ENCODE measurements around the gene TIGD3. TPM values are rescaled to one million over a fixed set of nuclear protein-coding genes. Genes with fewer than 3 reads are reported as not detected.

Gene TIGD3
- 0.11 and 0.83 TPM in 2 replicates for total RNA-seq (2014; rRNA removed; shearing (Covaris generic); ENCODE audit: low replicate concordance)

GRCh38 chr11:65354265-65355012 is at the start of gene TIGD3:
Gene TIGD3, plus strand, starts transcription at chr11:65354751. Its CDS starts 1,058 bp downstream, at chr11:65355809.
- peaks cover 8% of the 10 kb centered on the region; the same call in 1 of the 2 replicates for H3K36me3 ChIP-seq (ENCODE audit: insufficient read depth, low read length)
- H4K20me1 ChIP-seq (ENCODE audit: insufficient read depth, low read depth, low read length) = no peaks in the 10 kb centered on the region
- no peak within 1 kb of the TSS for H3K27ac ChIP-seq (ENCODE audit: low read length)
- peak; percentile 99 for DNase-seq
- no peaks in the 10 kb centered on the region for H3K79me2 ChIP-seq (ENCODE audit: low read length)
- H3K4me3 ChIP-seq (ENCODE audit: low read length) = peak within 1 kb of the TSS; percentile 80
- no peaks in the 10 kb centered on the region for H3K27me3 ChIP-seq (ENCODE audit: low read length)
- peaks cover 14% of the 10 kb centered on the region for H3K4me1 ChIP-seq (ENCODE audit: low read length)
- H3K9me3 ChIP-seq (ENCODE audit: low read length) = no peaks in the 10 kb centered on the region
- H3K4me2 ChIP-seq (ENCODE audit: low read depth, low read length, poor library complexity, severe bottlenecking) = peak within 1 kb of the TSS; percentile 76
- H3K9me2 ChIP-seq (replicated peaks; ENCODE audit: insufficient read depth, low read length) = no peaks in the 10 kb centered on the region
- H2AFZ ChIP-seq (ENCODE audit: low read length) = peak within 1 kb of the TSS; percentile 86
- H3K9ac ChIP-seq (ENCODE audit: low read length) = peak within 1 kb of the TSS; percentile 71

- H3K4me3 ChIP-seq (ENCODE audit: low read length) = no peak overlapping the region
- H3K9ac ChIP-seq (ENCODE audit: low read length) = no peak overlapping the region
- H3K9me3 ChIP-seq (ENCODE audit: low read length) = no peaks in the 10 kb centered on the region
- H3K27ac ChIP-seq (ENCODE audit: low read length) = no peak overlapping the region
- no peak overlapping the region for H2AFZ ChIP-seq (ENCODE audit: low read length)
- no peaks in the 10 kb centered on the region for H4K20me1 ChIP-seq (ENCODE audit: insufficient read depth, low read depth, low read length)
- no peaks in the 10 kb centered on the region; the same call in 1 of the 2 replicates for H3K36me3 ChIP-seq (ENCODE audit: insufficient read depth, low read length)
- H3K27me3 ChIP-seq (ENCODE audit: low read length) = no peaks in the 10 kb centered on the region
- H3K79me2 ChIP-seq (ENCODE audit: low read length) = no peaks in the 10 kb centered on the region
- no peaks in the 10 kb centered on the region for H3K4me1 ChIP-seq (ENCODE audit: low read length)
- H3K4me2 ChIP-seq (ENCODE audit: low read depth, low read length, poor library complexity, severe bottlenecking) = no peak overlapping the region
- no peak for DNase-seq
- H3K9me2 ChIP-seq (replicated peaks; ENCODE audit: insufficient read depth, low read length) = no peaks in the 10 kb centered on the region
These were observed 48.9 kb upstream of the TIGD3 start for GRCh38 chr11:65305501-65306268.

- H3K9me2 ChIP-seq (replicated peaks; ENCODE audit: insufficient read depth, low read length) = no peaks in the 10 kb centered on the region
- DNase-seq = no peak
- no peaks in the 10 kb centered on the region; the same call in 1 of the 2 replicates for H3K36me3 ChIP-seq (ENCODE audit: insufficient read depth, low read length)
- no peak overlapping the region for H3K27ac ChIP-seq (ENCODE audit: low read length)
- no peaks in the 10 kb centered on the region for H3K9me3 ChIP-seq (ENCODE audit: low read length)
- no peak overlapping the region for H2AFZ ChIP-seq (ENCODE audit: low read length)
- H3K4me2 ChIP-seq (ENCODE audit: low read depth, low read length, poor library complexity, severe bottlenecking) = no peak overlapping the region
- H3K27me3 ChIP-seq (ENCODE audit: low read length) = no peaks in the 10 kb centered on the region
- H4K20me1 ChIP-seq (ENCODE audit: insufficient read depth, low read depth, low read length) = peaks cover 3% of the 10 kb centered on the region; the same call in 1 of the 2 replicates
- H3K4me1 ChIP-seq (ENCODE audit: low read length) = peaks cover 6% of the 10 kb centered on the region; the same call in 1 of the 2 replicates
- no peak overlapping the region for H3K9ac ChIP-seq (ENCODE audit: low read length)
- H3K4me3 ChIP-seq (ENCODE audit: low read length) = no peak overlapping the region
- no peaks in the 10 kb centered on the region for H3K79me2 ChIP-seq (ENCODE audit: low read length)
These were observed 47.0 kb upstream of the TIGD3 start for GRCh38 chr11:65307298-65308229.

GRCh38 chr11:65308281-65308891 is 46.2 kb upstream of the TIGD3 start:
- peaks cover 12% of the 10 kb centered on the region for H3K4me1 ChIP-seq (ENCODE audit: low read length)
- no peaks in the 10 kb centered on the region for H3K9me2 ChIP-seq (replicated peaks; ENCODE audit: insufficient read depth, low read length)
- H4K20me1 ChIP-seq (ENCODE audit: insufficient read depth, low read depth, low read length) = peaks cover 3% of the 10 kb centered on the region; the same call in 1 of the 2 replicates
- H3K36me3 ChIP-seq (ENCODE audit: insufficient read depth, low read length) = no peaks in the 10 kb centered on the region
- no peaks in the 10 kb centered on the region for H3K27me3 ChIP-seq (ENCODE audit: low read length)
- no peaks in the 10 kb centered on the region for H3K79me2 ChIP-seq (ENCODE audit: low read length)
- DNase-seq = no peak
- H3K4me3 ChIP-seq (ENCODE audit: low read length) = no peak overlapping the region
- H3K4me2 ChIP-seq (ENCODE audit: low read depth, low read length, poor library complexity, severe bottlenecking) = no peak overlapping the region
- no peak overlapping the region for H3K27ac ChIP-seq (ENCODE audit: low read length)
- H3K9ac ChIP-seq (ENCODE audit: low read length) = no peak overlapping the region
- H2AFZ ChIP-seq (ENCODE audit: low read length) = no peak overlapping the region
- H3K9me3 ChIP-seq (ENCODE audit: low read length) = no peaks in the 10 kb centered on the region

- Histone ChIP-seq H3K27me3 (ENCODE audit: low read length) (no peaks in the 10 kb centered on the region), H3K9me2 (replicated peaks; ENCODE audit: insufficient read depth, low read length) (no peaks in the 10 kb centered on the region), H3K79me2 (ENCODE audit: low read length) (no peaks in the 10 kb centered on the region), H3K4me3 (ENCODE audit: low read length) (no peak overlapping the region), H4K20me1 (ENCODE audit: insufficient read depth, low read depth, low read length) (peaks cover 3% of the 10 kb centered on the region; the same call in 1 of the 2 replicates), H2AFZ (ENCODE audit: low read length) (no peak overlapping the region), H3K4me1 (ENCODE audit: low read length) (peaks cover 13% of the 10 kb centered on the region), H3K9ac (ENCODE audit: low read length) (no peak overlapping the region), H3K36me3 (ENCODE audit: insufficient read depth, low read length) (no peaks in the 10 kb centered on the region), H3K27ac (ENCODE audit: low read length) (no peak overlapping the region), H3K4me2 (ENCODE audit: low read depth, low read length, poor library complexity, severe bottlenecking) (no peak overlapping the region), H3K9me3 (ENCODE audit: low read length) (no peaks in the 10 kb centered on the region)
- DNase-seq = no peak
These were observed 45.5 kb upstream of the TIGD3 start for GRCh38 chr11:65309006-65309405.

- Histone ChIP-seq H3K4me2 (ENCODE audit: low read depth, low read length, poor library complexity, severe bottlenecking) (no peak overlapping the region), H3K9ac (ENCODE audit: low read length) (no peak overlapping the region), H3K4me3 (ENCODE audit: low read length) (no peak overlapping the region)
These were observed 44.3 kb upstream of the TIGD3 start for GRCh38 chr11:65310215-65310614.

GRCh38 chr11:65310736-65311135 is 43.8 kb upstream of the TIGD3 start:
- Histone ChIP-seq H3K79me2 (ENCODE audit: low read length) (no peaks in the 10 kb centered on the region), H3K27me3 (ENCODE audit: low read length) (no peaks in the 10 kb centered on the region), H3K4me1 (ENCODE audit: low read length) (peaks cover 27% of the 10 kb centered on the region), H3K36me3 (ENCODE audit: insufficient read depth, low read length) (no peaks in the 10 kb centered on the region), H3K27ac (ENCODE audit: low read length) (no peak overlapping the region), H2AFZ (ENCODE audit: low read length) (no peak overlapping the region), H3K9me2 (replicated peaks; ENCODE audit: insufficient read depth, low read length) (no peaks in the 10 kb centered on the region), H3K4me3 (ENCODE audit: low read length) (no peak overlapping the region), H4K20me1 (ENCODE audit: insufficient read depth, low read depth, low read length) (peaks cover 3% of the 10 kb centered on the region; the same call in 1 of the 2 replicates), H3K4me2 (ENCODE audit: low read depth, low read length, poor library complexity, severe bottlenecking) (no peak overlapping the region), H3K9me3 (ENCODE audit: low read length) (no peaks in the 10 kb centered on the region), H3K9ac (ENCODE audit: low read length) (no peak overlapping the region)
- no peak for DNase-seq

More at GRCh38 chr11:65310215-65310614, 44.3 kb upstream of the TIGD3 start:
- Histone ChIP-seq H2AFZ (ENCODE audit: low read length) (no peak overlapping the region), H3K36me3 (ENCODE audit: insufficient read depth, low read length) (no peaks in the 10 kb centered on the region), H3K27me3 (ENCODE audit: low read length) (no peaks in the 10 kb centered on the region), H3K4me1 (ENCODE audit: low read length) (peaks cover 22% of the 10 kb centered on the region), H3K9me2 (replicated peaks; ENCODE audit: insufficient read depth, low read length) (no peaks in the 10 kb centered on the region), H3K9me3 (ENCODE audit: low read length) (no peaks in the 10 kb centered on the region), H3K79me2 (ENCODE audit: low read length) (no peaks in the 10 kb centered on the region), H4K20me1 (ENCODE audit: insufficient read depth, low read depth, low read length) (peaks cover 3% of the 10 kb centered on the region; the same call in 1 of the 2 replicates), H3K27ac (ENCODE audit: low read length) (no peak overlapping the region)
- DNase-seq = no peak

Data from Karpas-422 (cell line).